ENCODE data around the gene NF2.
"Not testable (repeated sequence)": the region's sequence is repeated elsewhere in the genome, so short reads cannot be mapped to it uniquely, and the experiment has no call there.

The NF2 gene

GRCh38 chr22:29597871-29598683, 5.4 kb upstream of the NF2 start:
- not testable (repeated sequence) for DNase-seq

GRCh38 chr22:29598684-29599020, 4.8 kb upstream of the NF2 start:
- no peak for DNase-seq

GRCh38 chr22:29604076-29604360, 585 bp downstream of the NF2 start:
- DNase-seq, result no peak

GRCh38 chr22:29605527-29605850, 2.1 kb downstream of the NF2 start:
- DNase-seq, result no peak

GRCh38 chr22:29606320-29606719, 2.9 kb downstream of the NF2 start:
- DNase-seq, result no peak

GRCh38 chr22:29607426-29607825, 4.0 kb downstream of the NF2 start:
- no peak for DNase-seq

- DNase-seq, result no peak
These were observed 5.7 kb downstream of the NF2 start for GRCh38 chr22:29609139-29609538.

GRCh38 chr22:29610780-29611179, 7.3 kb downstream of the NF2 start:
- no peak for DNase-seq

GRCh38 chr22:29615705-29616327, 12.4 kb downstream of the NF2 start:
- DNase-seq, result no peak

GRCh38 chr22:29617922-29618629, 14.6 kb downstream of the NF2 start:
- no peak for DNase-seq

GRCh38 chr22:29621761-29622526, 18.5 kb downstream of the NF2 start:
- no peak for DNase-seq

- DNase-seq, result no peak
These were observed 19.6 kb downstream of the NF2 start for GRCh38 chr22:29623059-29623458.

GRCh38 chr22:29623553-29624169, 20.2 kb downstream of the NF2 start:
- DNase-seq, result no peak

- DNase-seq, result peak; percentile 48
These were observed 21.8 kb downstream of the NF2 start for GRCh38 chr22:29625090-29625825.

GRCh38 chr22:29626497-29627195, 23.2 kb downstream of the NF2 start:
- no peak for DNase-seq

GRCh38 chr22:29627196-29627535, 23.7 kb downstream of the NF2 start:
- DNase-seq, result no peak

GRCh38 chr22:29628996-29629902, 25.8 kb downstream of the NF2 start:
- no peak for DNase-seq

- DNase-seq, result no peak
These were observed 26.6 kb downstream of the NF2 start for GRCh38 chr22:29629903-29630516.

- DNase-seq, result no peak
These were observed 27.6 kb downstream of the NF2 start for GRCh38 chr22:29630987-29631386.

- no peak for DNase-seq
These were observed 28.3 kb downstream of the NF2 start for GRCh38 chr22:29631725-29632124.
